ENCODE measurements around the gene PSME4.
"Not testable (repeated sequence)": the region's sequence is repeated elsewhere in the genome, so short reads cannot be mapped to it uniquely, and the experiment has no call there.

Gene PSME4

GRCh38 chr2:53961478-53962216 lies 9.1 kb downstream of the PSME4 start:
- not testable (repeated sequence) for DNase-seq (ENCODE audit: low spot score)

- DNase-seq (ENCODE audit: low spot score): no peak
These were observed 10.3 kb downstream of the PSME4 start for GRCh38 chr2:53960476-53960875.

GRCh38 chr2:53958443-53958842 lies 12.3 kb downstream of the PSME4 start:
- DNase-seq (ENCODE audit: low spot score): no peak

- no peak for DNase-seq (ENCODE audit: low spot score)
These were observed 18.3 kb downstream of the PSME4 start for GRCh38 chr2:53952519-53952918.

- no peak for DNase-seq (ENCODE audit: low spot score)
These were observed 21.3 kb downstream of the PSME4 start for GRCh38 chr2:53949457-53949856.

- no peak for DNase-seq (ENCODE audit: low spot score)
These were observed 25.3 kb downstream of the PSME4 start for GRCh38 chr2:53945538-53945937.

GRCh38 chr2:53944542-53944941 lies 26.3 kb downstream of the PSME4 start:
- DNase-seq (ENCODE audit: low spot score): no peak

- DNase-seq (ENCODE audit: low spot score): no peak
These were observed 28.5 kb downstream of the PSME4 start for GRCh38 chr2:53942280-53942679.

GRCh38 chr2:53941749-53942148 lies 29.0 kb downstream of the PSME4 start:
- no peak for DNase-seq (ENCODE audit: low spot score)

GRCh38 chr2:53939656-53940055 lies 31.1 kb downstream of the PSME4 start:
- DNase-seq (ENCODE audit: low spot score): no peak

- DNase-seq (ENCODE audit: low spot score): no peak
These were observed 31.9 kb downstream of the PSME4 start for GRCh38 chr2:53938904-53939303.

- no peak for DNase-seq (ENCODE audit: low spot score)
These were observed 37.5 kb downstream of the PSME4 start for GRCh38 chr2:53933329-53933728.

- DNase-seq (ENCODE audit: low spot score): not testable (repeated sequence)
These were observed 44.5 kb downstream of the PSME4 start for GRCh38 chr2:53926321-53926720.

GRCh38 chr2:53913721-53914120 lies 57.1 kb downstream of the PSME4 start:
- DNase-seq (ENCODE audit: low spot score): peak; percentile 8

GRCh38 chr2:53911434-53912189 lies 59.2 kb downstream of the PSME4 start:
- no peak for DNase-seq (ENCODE audit: low spot score)

GRCh38 chr2:53907582-53907981 lies 63.2 kb downstream of the PSME4 start:
- DNase-seq (ENCODE audit: low spot score): no peak

GRCh38 chr2:53905396-53905795 lies 65.4 kb downstream of the PSME4 start:
- no peak for DNase-seq (ENCODE audit: low spot score)

- no peak for DNase-seq (ENCODE audit: low spot score)
These were observed 67.8 kb downstream of the PSME4 start for GRCh38 chr2:53903011-53903410.

- no peak for DNase-seq (ENCODE audit: low spot score)
These were observed 69.6 kb downstream of the PSME4 start for GRCh38 chr2:53901192-53901591.

GRCh38 chr2:53896864-53897263 lies 73.9 kb downstream of the PSME4 start:
- DNase-seq (ENCODE audit: low spot score): peak; percentile 92

- DNase-seq (ENCODE audit: low spot score): no peak
These were observed 84.2 kb downstream of the PSME4 start for GRCh38 chr2:53886406-53887280.

GRCh38 chr2:53884883-53885282 lies 85.9 kb downstream of the PSME4 start:
- no peak for DNase-seq (ENCODE audit: low spot score)

GRCh38 chr2:53881986-53882385 lies 88.8 kb downstream of the PSME4 start:
- no peak for DNase-seq (ENCODE audit: low spot score)
